ENCODE results near the gene H3-3A.
A peak's percentile ranks its signal among the peaks of the same experiment; 100 is the strongest.

Gene H3-3A

GRCh38 chr1:226062558-226063223, at the start of gene H3-3A:
H3-3A (plus strand) TSS chr1:226062716; CDS start chr1:226064352, 1,636 bp downstream.
- DNase-seq (ENCODE audit: low read depth in 2 of 2): peak; percentile 90 to 91

GRCh38 chr1:226017070-226017469, 45.4 kb upstream of the H3-3A start:
- no peak for DNase-seq (ENCODE audit: low read depth in 2 of 2)

GRCh38 chr1:226019572-226019971, 42.9 kb upstream of the H3-3A start:
- no peak for DNase-seq (ENCODE audit: low read depth in 2 of 2)

GRCh38 chr1:226021401-226021800, 41.1 kb upstream of the H3-3A start:
- DNase-seq (ENCODE audit: low read depth in 2 of 2): no peak

GRCh38 chr1:226021801-226022200, 40.7 kb upstream of the H3-3A start:
- no peak for DNase-seq (ENCODE audit: low read depth in 2 of 2)

GRCh38 chr1:226023735-226024134, 38.8 kb upstream of the H3-3A start:
- no peak for DNase-seq (ENCODE audit: low read depth in 2 of 2)

GRCh38 chr1:226026833-226027232, 35.7 kb upstream of the H3-3A start:
- DNase-seq (ENCODE audit: low read depth in 2 of 2): no peak

- no peak for DNase-seq (ENCODE audit: low read depth in 2 of 2)
Observed at GRCh38 chr1:226027538-226028217, 34.8 kb upstream of the H3-3A start.

- no peak for DNase-seq (ENCODE audit: low read depth in 2 of 2)
Observed at GRCh38 chr1:226029093-226029496, 33.4 kb upstream of the H3-3A start.

- DNase-seq (ENCODE audit: low read depth in 2 of 2): no peak
Observed at GRCh38 chr1:226029568-226030225, 32.8 kb upstream of the H3-3A start.

- DNase-seq (ENCODE audit: low read depth in 2 of 2): no peak
Observed at GRCh38 chr1:226033582-226033981, 28.9 kb upstream of the H3-3A start.

GRCh38 chr1:226033991-226034390, 28.5 kb upstream of the H3-3A start:
- DNase-seq (ENCODE audit: low read depth in 2 of 2): no peak

- DNase-seq (ENCODE audit: low read depth in 2 of 2): peak; percentile 70 to 72
Observed at GRCh38 chr1:226034482-226034881, 28.0 kb upstream of the H3-3A start.

GRCh38 chr1:226035915-226036314, 26.6 kb upstream of the H3-3A start:
- DNase-seq (ENCODE audit: low read depth in 2 of 2): no peak

GRCh38 chr1:226038661-226039060, 23.9 kb upstream of the H3-3A start:
- no peak for DNase-seq (ENCODE audit: low read depth in 2 of 2)

GRCh38 chr1:226041419-226041818, 21.1 kb upstream of the H3-3A start:
- DNase-seq (ENCODE audit: low read depth in 2 of 2): no peak

GRCh38 chr1:226044514-226045101, 17.9 kb upstream of the H3-3A start:
- DNase-seq (ENCODE audit: low read depth in 2 of 2): no peak

GRCh38 chr1:226046240-226046639, 16.3 kb upstream of the H3-3A start:
- no peak for DNase-seq (ENCODE audit: low read depth in 2 of 2)

GRCh38 chr1:226047495-226047894, 15.0 kb upstream of the H3-3A start:
- DNase-seq (ENCODE audit: low read depth in 2 of 2): no peak

- DNase-seq (ENCODE audit: low read depth in 2 of 2): no peak
Observed at GRCh38 chr1:226048886-226049285, 13.6 kb upstream of the H3-3A start.

GRCh38 chr1:226050133-226050532, 12.4 kb upstream of the H3-3A start:
- DNase-seq (ENCODE audit: low read depth in 2 of 2): no peak

GRCh38 chr1:226051365-226051764, 11.2 kb upstream of the H3-3A start:
- no peak for DNase-seq (ENCODE audit: low read depth in 2 of 2)

GRCh38 chr1:226052061-226052460, 10.5 kb upstream of the H3-3A start:
- DNase-seq (ENCODE audit: low read depth in 2 of 2): no peak
